Keratinocyte (primary cell): ENCODE data around the gene TNFAIP2. TPM values are rescaled to one million over a fixed set of nuclear protein-coding genes. Genes with fewer than 3 reads are reported as not detected.

Experiments used
- DNase-seq: peaks from one replicate; pipeline ENCODE4 v3.0.0-alpha.2; 2011; ENCODE audit warnings: low read depth, missing footprints, low spot score
- FAIRE-seq: peaks from 2 replicates; lab custom pipeline; 2011; peaks lifted over from hg19 to GRCh38; lab: Jason Lieb, UNC
- H2AFZ ChIP-seq: 2 replicates; pipeline ENCODE4 v1.6.0; 2012; ENCODE audit warnings: low read length, control low read depth, inconsistent platforms; ENCODE audit not compliant: control insufficient read depth
- H3K27ac ChIP-seq: 2 replicates; pipeline ENCODE4 v1.5.1; 2011; ENCODE audit warnings: low read length; ENCODE audit not compliant: control insufficient read depth, insufficient read depth
- H3K27me3 ChIP-seq: 3 replicates; pipeline ENCODE4 v1.6.0; 2011; ENCODE audit warnings: low read length; ENCODE audit not compliant: control insufficient read depth, insufficient read depth; ENCODE audit errors: extremely low read depth
- H3K36me3 ChIP-seq, 2 experiments: 2 replicates in 1 of 2; 3 replicates in 1 of 2; pipeline ENCODE4 v1.5.1; 2011; ENCODE audit warnings: low read length in 2 of 2, mild to moderate bottlenecking in 1 of 2; ENCODE audit not compliant: control insufficient read depth in 2 of 2, insufficient read depth in 2 of 2; ENCODE audit errors: extremely low read depth in 1 of 2
- H3K4me1 ChIP-seq: 3 replicates; pipeline ENCODE4 v1.5.1; 2011; ENCODE audit warnings: low read length; ENCODE audit not compliant: control insufficient read depth, insufficient read depth; ENCODE audit errors: extremely low read depth
- H3K4me2 ChIP-seq: 3 replicates; pipeline ENCODE4 v1.6.0; 2011; ENCODE audit warnings: low read depth, low read length; ENCODE audit not compliant: control insufficient read depth, insufficient read depth; ENCODE audit errors: extremely low read depth
- H3K4me3 ChIP-seq, 3 experiments: fragments of 200-600 bp in 1 of 3; sonication (generic) in 1 of 3; 2 replicates in 2 of 3; 3 replicates in 1 of 3; pipeline ENCODE4 v1.5.1; 2011 to 2016; ENCODE audit warnings: low read length in 3 of 3, mild to moderate bottlenecking in 3 of 3, control low read depth in 2 of 3, inconsistent platforms in 1 of 3, low read depth in 1 of 3, mixed read lengths in 1 of 3, mixed run types in 1 of 3, moderate library complexity in 1 of 3; ENCODE audit not compliant: control insufficient read depth in 2 of 3, insufficient read depth in 2 of 3; ENCODE audit errors: extremely low read depth in 1 of 3
- H3K79me2 ChIP-seq: 2 replicates; pipeline ENCODE4 v1.6.0; 2012; ENCODE audit warnings: low read length; ENCODE audit not compliant: control insufficient read depth, insufficient read depth
- H3K9ac ChIP-seq: 3 replicates; pipeline ENCODE4 v1.6.0; 2011; ENCODE audit warnings: low read length; ENCODE audit not compliant: control insufficient read depth, insufficient read depth; ENCODE audit errors: extremely low read depth
- H3K9me1 ChIP-seq: 3 replicates; pipeline ENCODE4 v1.6.0; 2011; ENCODE audit warnings: low read length; ENCODE audit not compliant: control insufficient read depth, insufficient read depth; ENCODE audit errors: extremely low read depth
- H3K9me3 ChIP-seq: 2 replicates; pipeline ENCODE4 v1.5.1; 2012; ENCODE audit warnings: low read depth, low read length; ENCODE audit not compliant: control insufficient read depth
- H4K20me1 ChIP-seq: 3 replicates; pipeline ENCODE4 v1.6.0; 2011; ENCODE audit warnings: low read length; ENCODE audit not compliant: control insufficient read depth, insufficient read depth; ENCODE audit errors: extremely low read depth
- EZH2 ChIP-seq: IDR thresholded peaks from one replicate; pipeline ENCODE4 v1.6.1; 2012; ENCODE audit warnings: inconsistent platforms, mild to moderate bottlenecking, low read length, moderate library complexity
- dilution Hi-C: fragments of 300-500 bp; cut with MboI; formaldehyde crosslinking; loops from one replicate; pipeline ENCODE4 v1.7.0; 2020; ENCODE audit warnings: low sequenced_read_pairs; ENCODE audit not compliant: extremely low pct_ligation_motif_present
- polyA plus RNA-seq, 5 experiments: library from polyadenylated mRNA; depleted of rRNA in 3 of 5; stranded (reverse) in 3 of 5; stranded (forward) in 1 of 5; unstranded in 1 of 5; fragments of >200 nt; gene quantifications; 1 replicate in 1 of 5; 2 replicates in 3 of 5; 3 replicates in 1 of 5; pipeline versions ENCODE4 v1.2.1 to v1.2.3, GENCODE V29; 2011 to 2012; ENCODE audit warnings: missing spikeins in 2 of 5, low read depth in 1 of 5, low replicate concordance in 1 of 5
- TF ChIP-seq, protein P1 (sequence below), 3 experiments: IDR thresholded peaks in 1 of 3; conservative IDR thresholded peaks in 1 of 3; optimal IDR thresholded peaks in 1 of 3; 2 replicates in 2 of 3; 3 replicates in 1 of 3; pipeline versions ENCODE3 to v1.5.1; 2011; ENCODE audit warnings: low read length in 3 of 3, mild to moderate bottlenecking in 3 of 3, moderate library complexity in 2 of 3, control low read depth in 1 of 3, inconsistent platforms in 1 of 3; ENCODE audit not compliant: insufficient read depth in 2 of 3; ENCODE audit errors: extremely low read depth in 1 of 3

Gene TNFAIP2
- polyA plus RNA-seq, 1 donor (not counting 4 experiments of a cell fraction or from before 2014, with no cell fraction given): 0.71 TPM

DNA sequence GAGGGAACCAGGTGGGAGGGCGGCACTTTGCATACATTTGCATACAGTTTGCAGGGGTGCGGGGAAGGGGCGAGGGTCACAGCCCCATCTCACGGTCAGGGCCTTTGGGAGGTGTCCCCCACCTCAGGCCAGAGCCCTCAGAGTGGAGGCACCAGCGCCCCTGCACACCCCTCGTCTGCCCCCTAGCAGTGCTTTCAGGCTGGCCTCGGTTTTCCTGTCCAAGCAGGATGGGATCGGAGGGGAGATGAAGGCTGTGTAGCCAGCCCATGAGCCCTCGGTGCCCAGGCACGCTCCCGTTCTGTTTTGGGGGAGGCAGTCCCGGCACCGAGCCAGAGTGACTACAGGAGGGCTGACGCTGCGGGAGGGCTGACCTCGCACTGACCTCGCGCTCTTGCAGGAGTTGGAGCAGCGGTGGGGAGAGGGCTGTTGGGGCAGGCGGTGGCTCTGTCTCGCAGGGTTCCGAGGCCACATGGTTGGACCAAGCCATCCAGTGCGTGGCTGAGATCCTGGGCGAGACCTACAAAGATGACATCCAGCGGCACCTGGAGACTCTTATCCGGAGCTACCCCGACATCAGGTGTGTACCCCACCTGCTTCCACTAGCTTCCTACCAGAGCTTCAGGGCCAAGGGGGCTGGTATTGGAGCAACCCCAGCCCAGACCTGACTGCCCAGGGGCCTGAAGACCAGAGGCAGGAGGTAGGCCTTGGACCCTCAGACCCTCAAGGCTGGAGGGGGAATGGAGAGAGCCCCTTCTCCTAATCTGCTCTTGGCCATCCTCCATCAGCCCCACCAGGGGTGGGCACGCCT, 15.1 kb upstream of the TNFAIP2 start:
- no peaks in the 10 kb centered on the region for H3K79me2 ChIP-seq
- no peak for DNase-seq
- peaks cover 49% of the 10 kb centered on the region for H3K27me3 ChIP-seq
- no peaks in the 10 kb centered on the region for H3K36me3 ChIP-seq
- H3K9ac ChIP-seq: no peak overlapping the region
- dilution Hi-C loops: no loop called here
- H3K4me3 ChIP-seq: no peak overlapping the region
- no peak overlapping the region for H3K4me2 ChIP-seq
- no peak for FAIRE-seq
- peaks cover 2% of the 10 kb centered on the region for H3K4me1 ChIP-seq
- H2AFZ ChIP-seq: no peak overlapping the region
- peaks cover 2% of the 10 kb centered on the region for H4K20me1 ChIP-seq
- H3K9me3 ChIP-seq: no peaks in the 10 kb centered on the region
- no peaks in the 10 kb centered on the region for H3K9me1 ChIP-seq
- H3K27ac ChIP-seq: no peak overlapping the region
- no peak for TF ChIP-seq EZH2
- TF ChIP-seq, protein P1, sequence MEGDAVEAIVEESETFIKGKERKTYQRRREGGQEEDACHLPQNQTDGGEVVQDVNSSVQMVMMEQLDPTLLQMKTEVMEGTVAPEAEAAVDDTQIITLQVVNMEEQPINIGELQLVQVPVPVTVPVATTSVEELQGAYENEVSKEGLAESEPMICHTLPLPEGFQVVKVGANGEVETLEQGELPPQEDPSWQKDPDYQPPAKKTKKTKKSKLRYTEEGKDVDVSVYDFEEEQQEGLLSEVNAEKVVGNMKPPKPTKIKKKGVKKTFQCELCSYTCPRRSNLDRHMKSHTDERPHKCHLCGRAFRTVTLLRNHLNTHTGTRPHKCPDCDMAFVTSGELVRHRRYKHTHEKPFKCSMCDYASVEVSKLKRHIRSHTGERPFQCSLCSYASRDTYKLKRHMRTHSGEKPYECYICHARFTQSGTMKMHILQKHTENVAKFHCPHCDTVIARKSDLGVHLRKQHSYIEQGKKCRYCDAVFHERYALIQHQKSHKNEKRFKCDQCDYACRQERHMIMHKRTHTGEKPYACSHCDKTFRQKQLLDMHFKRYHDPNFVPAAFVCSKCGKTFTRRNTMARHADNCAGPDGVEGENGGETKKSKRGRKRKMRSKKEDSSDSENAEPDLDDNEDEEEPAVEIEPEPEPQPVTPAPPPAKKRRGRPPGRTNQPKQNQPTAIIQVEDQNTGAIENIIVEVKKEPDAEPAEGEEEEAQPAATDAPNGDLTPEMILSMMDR (optimal IDR thresholded peaks at IDR 0.05 in 1 of 3, IDR thresholded peaks at IDR 0.05 in 1 of 3, conservative IDR thresholded peaks at IDR 0.05 in 1 of 3; ENCODE audit: extremely low read depth in 1 of 3, insufficient read depth in 2 of 3, low read length in 3 of 3): no peak

DNA sequence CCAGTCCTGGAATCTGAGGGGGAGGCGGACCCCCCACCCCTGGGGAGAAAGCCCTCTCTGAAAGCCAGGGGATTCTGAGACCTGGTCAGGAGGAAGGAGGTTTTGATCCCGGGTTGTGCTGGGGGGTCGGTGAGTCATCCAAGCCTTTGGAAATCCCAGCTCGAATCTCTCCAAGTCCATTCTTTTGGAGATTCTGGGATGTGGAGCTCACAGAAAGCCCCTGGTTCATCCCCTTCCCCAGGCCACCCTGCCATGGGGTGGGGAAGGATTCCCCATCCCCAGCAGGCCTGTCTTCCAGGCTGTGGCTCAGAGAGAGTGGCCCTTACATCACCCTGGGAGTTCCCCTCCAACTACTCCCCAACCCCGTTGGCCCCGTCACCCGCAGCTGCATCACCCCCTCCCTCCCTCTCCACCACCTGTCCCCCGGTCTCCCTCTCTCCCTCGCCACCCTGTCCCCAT, 14.5 kb upstream of the TNFAIP2 start:
- dilution Hi-C loops: no loop called here
- H3K9me3 ChIP-seq: no peaks in the 10 kb centered on the region
- H3K36me3 ChIP-seq: no peaks in the 10 kb centered on the region
- DNase-seq (no peak), FAIRE-seq (no peak)
- no peak overlapping the region for H2AFZ ChIP-seq
- H3K4me2 ChIP-seq: no peak overlapping the region
- H3K9me1 ChIP-seq: no peaks in the 10 kb centered on the region
- no peak overlapping the region for H3K27ac ChIP-seq
- no peaks in the 10 kb centered on the region for H3K79me2 ChIP-seq
- H3K9ac ChIP-seq: no peak overlapping the region
- TF ChIP-seq, protein P1 (optimal IDR thresholded peaks at IDR 0.05 in 1 of 3, IDR thresholded peaks at IDR 0.05 in 1 of 3, conservative IDR thresholded peaks at IDR 0.05 in 1 of 3; ENCODE audit: extremely low read depth in 1 of 3, insufficient read depth in 2 of 3, low read length in 3 of 3): no peak
- no peak for TF ChIP-seq EZH2
- peaks cover 2% of the 10 kb centered on the region for H4K20me1 ChIP-seq
- peaks cover 42% of the 10 kb centered on the region for H3K27me3 ChIP-seq
- no peak overlapping the region for H3K4me3 ChIP-seq
- H3K4me1 ChIP-seq: peaks cover 2% of the 10 kb centered on the region
